GM23338 (cell line): ENCODE measurements around the gene DCAF5. TPM values are rescaled to one million over a fixed set of nuclear protein-coding genes. Genes with fewer than 3 reads are reported as not detected.

ENCODE experiments used
- ATAC-seq: fragments of 200-7000 bp; cut with Tn5 transposase; 3 replicates; pipeline ENCODE4 v1.9.1; 2020
- DNase-seq: peaks from one replicate; pipeline ENCODE4 v3.0.0-alpha.2; 2015; ENCODE audit warnings: low spot score
- H2AFZ ChIP-seq: fragments of 200-600 bp; sonication (generic); 2 replicates; pipeline ENCODE4 v1.8.0; 2016; ENCODE audit warnings: antibody characterized with exemption, mild to moderate bottlenecking, moderate library complexity
- H3F3A ChIP-seq: fragments of 200-600 bp; sonication (generic); replicated peaks from 2 replicates; pipeline ENCODE4 v1.8.0; 2017; ENCODE audit warnings: antibody characterized with exemption, mixed run types, low read depth
- H3K27ac ChIP-seq: fragments of 200-600 bp; sonication (generic); 2 replicates; pipeline ENCODE4 v1.6.1; 2016; ENCODE audit warnings: low read depth
- H3K27me3 ChIP-seq: fragments of 200-600 bp; sonication (generic); 2 replicates; pipeline ENCODE4 v1.8.0; 2016; ENCODE audit warnings: mild to moderate bottlenecking, mixed run types, moderate library complexity; ENCODE audit not compliant: insufficient read depth
- H3K36me3 ChIP-seq: fragments of 200-600 bp; sonication (generic); 2 replicates; pipeline ENCODE4 v1.8.0; 2016; ENCODE audit warnings: mild to moderate bottlenecking; ENCODE audit not compliant: insufficient read depth
- H3K4me1 ChIP-seq: fragments of 200-600 bp; sonication (generic); 2 replicates; pipeline ENCODE4 v1.8.0; 2016; ENCODE audit warnings: mild to moderate bottlenecking, moderate library complexity; ENCODE audit not compliant: insufficient read depth
- H3K4me2 ChIP-seq: fragments of 200-600 bp; sonication (generic); 2 replicates; pipeline ENCODE4 v1.7.1; 2017; ENCODE audit warnings: mixed run types
- H3K4me3 ChIP-seq: fragments of 200-600 bp; sonication (generic); 2 replicates; pipeline ENCODE4 v1.6.1; 2016; ENCODE audit warnings: mixed run types
- H3K79me2 ChIP-seq: fragments of 200-600 bp; sonication (generic); replicated peaks from 2 replicates; pipeline ENCODE4 v1.8.0; 2017; ENCODE audit warnings: mild to moderate bottlenecking; ENCODE audit not compliant: insufficient read depth
- H3K9me2 ChIP-seq: fragments of 200-600 bp; sonication (generic); 2 replicates; pipeline ENCODE4 v1.8.0; 2017; ENCODE audit not compliant: insufficient read depth
- H4K20me1 ChIP-seq: fragments of 200-600 bp; sonication (generic); replicated peaks from 2 replicates; pipeline ENCODE4 v1.8.0; 2017; ENCODE audit warnings: mild to moderate bottlenecking; ENCODE audit not compliant: insufficient read depth
- H3K27ac Mint-ChIP-seq: 2 replicates; pipeline ENCODE4 v1.8.0; 2020; ENCODE audit warnings: inconsistent platforms, mild to moderate bottlenecking, moderate library complexity, mixed read lengths
- H3K27me3 Mint-ChIP-seq: 3 replicates; pipeline ENCODE4 v1.8.0; 2022; ENCODE audit warnings: low read depth, mild to moderate bottlenecking, moderate library complexity, mixed read lengths, inconsistent platforms; ENCODE audit not compliant: insufficient read depth, poor library complexity
- H3K36me3 Mint-ChIP-seq: 3 replicates; pipeline ENCODE4 v1.8.0; 2021; ENCODE audit warnings: low read depth, mild to moderate bottlenecking, inconsistent platforms, moderate library complexity, mixed read lengths
- H3K4me1 Mint-ChIP-seq: 3 replicates; pipeline ENCODE4 v1.8.0; 2020; ENCODE audit warnings: mild to moderate bottlenecking, inconsistent platforms, mixed read lengths
- H3K4me3 Mint-ChIP-seq: 3 replicates; pipeline ENCODE4 v1.8.0; 2021; ENCODE audit warnings: moderate library complexity, mild to moderate bottlenecking, inconsistent platforms, mixed read lengths
- H3K9me3 Mint-ChIP-seq: 3 replicates; pipeline ENCODE4 v1.8.0; 2020; ENCODE audit warnings: moderate library complexity, mild to moderate bottlenecking, inconsistent platforms, mixed read lengths
- EZH2 ChIP-seq: fragments of 200-600 bp; sonication (generic); IDR thresholded peaks from one replicate; pipeline ENCODE4 v1.8.0; 2017; ENCODE audit warnings: antibody characterized with exemption, mild to moderate bottlenecking, low read depth; ENCODE audit not compliant: unreplicated experiment
- EZH2phosphoT487 ChIP-seq: fragments of 200-600 bp; sonication (generic); IDR thresholded peaks from one replicate; pipeline ENCODE4 v1.8.1; 2018; ENCODE audit warnings: antibody characterized with exemption; ENCODE audit not compliant: unreplicated experiment
- JUNB ChIP-seq: IDR thresholded peaks from one replicate; pipeline ENCODE4 v1.6.1; 2016; ENCODE audit warnings: antibody characterized with exemption; ENCODE audit not compliant: unreplicated experiment
- POLR2AphosphoS5 ChIP-seq: IDR thresholded peaks from 2 replicates; pipeline ENCODE4 v1.6.1; 2016; ENCODE audit warnings: antibody characterized with exemption, low read depth
- STAT1 ChIP-seq: IDR thresholded peaks from one replicate; pipeline ENCODE4 v1.6.1; 2016; ENCODE audit warnings: antibody characterized with exemption; ENCODE audit not compliant: unreplicated experiment
- ZNF114 ChIP-seq: fragments of 250-450 bp; sonication (Bioruptor Pico); IDR thresholded peaks from 2 replicates; pipeline ENCODE4 v1.5.0; 2020; ENCODE audit warnings: mild to moderate bottlenecking, moderate library complexity
- ZNF331 ChIP-seq: fragments of 250-450 bp; sonication (Bioruptor Pico); IDR thresholded peaks from 2 replicates; pipeline ENCODE4 v1.5.0; 2020; ENCODE audit warnings: low read depth, mild to moderate bottlenecking, moderate library complexity
- polyA plus RNA-seq: library from polyadenylated mRNA; unstranded; fragments of >200 nt; fragmentation: Nextera tagmentation; extraction: Ambion mirVana; gene quantifications from 2 replicates; pipeline ENCODE4 v1.2.1, GENCODE V29; 2016
- total RNA-seq: library from RNA; depleted of rRNA; stranded (reverse); fragments of >200 nt; shearing (Covaris generic); gene quantifications from 2 replicates; pipeline ENCODE4 v1.2.3, GENCODE V29; 2014
- TF ChIP-seq, protein P1 (sequence below): fragments of 250-450 bp; sonication (Bioruptor Pico); IDR thresholded peaks from 2 replicates; pipeline ENCODE4 v1.5.0; 2020; ENCODE audit warnings: mild to moderate bottlenecking, moderate library complexity
- TF ChIP-seq, protein P2 (sequence below): IDR thresholded peaks from 2 replicates; pipeline ENCODE4 v1.6.1; 2016; ENCODE audit warnings: antibody characterized with exemption
- TF ChIP-seq, protein P3 (sequence below): IDR thresholded peaks from one replicate; pipeline ENCODE4 v1.6.1; 2018; ENCODE audit warnings: antibody characterized with exemption; ENCODE audit not compliant: unreplicated experiment

DCAF5 gene
- total and polyA plus RNA-seq, 2 experiments from 2014 or later = 14.0 to 15.2 TPM

DNA sequence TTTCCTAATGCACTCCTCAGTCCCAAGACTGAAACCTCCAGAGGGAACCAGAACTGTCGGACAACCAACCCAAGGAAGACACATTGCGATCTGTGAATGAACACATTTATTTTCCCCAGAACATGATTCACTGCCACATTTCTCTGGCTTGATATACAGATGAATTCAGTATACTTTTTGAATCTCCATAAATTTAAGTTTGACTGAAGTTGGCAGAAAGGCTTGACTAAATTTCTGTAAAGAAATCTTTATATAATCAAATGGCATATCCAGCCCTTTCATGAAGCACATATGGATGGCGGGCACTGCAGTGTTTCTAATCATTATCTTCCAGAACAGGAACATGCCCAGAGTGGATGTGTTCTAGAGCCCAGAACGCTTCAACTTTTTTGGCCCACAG, 56.7 kb downstream of the DCAF5 start:
- H3K4me1 Mint-ChIP-seq = peaks cover 27% of the 10 kb centered on the region

More for the DNA sequence above, 56.7 kb downstream of the DCAF5 start:
- H3K4me3 ChIP-seq = no peak overlapping the region
- no peak overlapping the region for H2AFZ ChIP-seq
- Mint-ChIP-seq H3K9me3 (no peaks in the 10 kb centered on the region), H3K36me3 (no peaks in the 10 kb centered on the region), H3K27ac (no peak overlapping the region), H3K27me3 (no peaks in the 10 kb centered on the region), H3K4me3 (no peak overlapping the region)
- no peak overlapping the region for H3K4me2 ChIP-seq
- peaks cover 14% of the 10 kb centered on the region for H3K4me1 ChIP-seq
- no peaks in the 10 kb centered on the region for H3K9me2 ChIP-seq
- no peak overlapping the region for H3K27ac ChIP-seq
- no peaks in the 10 kb centered on the region for H3K27me3 ChIP-seq
- DNase-seq = no peak
- no peaks in the 10 kb centered on the region for H3K79me2 ChIP-seq
- TF ChIP-seq, protein P1, sequence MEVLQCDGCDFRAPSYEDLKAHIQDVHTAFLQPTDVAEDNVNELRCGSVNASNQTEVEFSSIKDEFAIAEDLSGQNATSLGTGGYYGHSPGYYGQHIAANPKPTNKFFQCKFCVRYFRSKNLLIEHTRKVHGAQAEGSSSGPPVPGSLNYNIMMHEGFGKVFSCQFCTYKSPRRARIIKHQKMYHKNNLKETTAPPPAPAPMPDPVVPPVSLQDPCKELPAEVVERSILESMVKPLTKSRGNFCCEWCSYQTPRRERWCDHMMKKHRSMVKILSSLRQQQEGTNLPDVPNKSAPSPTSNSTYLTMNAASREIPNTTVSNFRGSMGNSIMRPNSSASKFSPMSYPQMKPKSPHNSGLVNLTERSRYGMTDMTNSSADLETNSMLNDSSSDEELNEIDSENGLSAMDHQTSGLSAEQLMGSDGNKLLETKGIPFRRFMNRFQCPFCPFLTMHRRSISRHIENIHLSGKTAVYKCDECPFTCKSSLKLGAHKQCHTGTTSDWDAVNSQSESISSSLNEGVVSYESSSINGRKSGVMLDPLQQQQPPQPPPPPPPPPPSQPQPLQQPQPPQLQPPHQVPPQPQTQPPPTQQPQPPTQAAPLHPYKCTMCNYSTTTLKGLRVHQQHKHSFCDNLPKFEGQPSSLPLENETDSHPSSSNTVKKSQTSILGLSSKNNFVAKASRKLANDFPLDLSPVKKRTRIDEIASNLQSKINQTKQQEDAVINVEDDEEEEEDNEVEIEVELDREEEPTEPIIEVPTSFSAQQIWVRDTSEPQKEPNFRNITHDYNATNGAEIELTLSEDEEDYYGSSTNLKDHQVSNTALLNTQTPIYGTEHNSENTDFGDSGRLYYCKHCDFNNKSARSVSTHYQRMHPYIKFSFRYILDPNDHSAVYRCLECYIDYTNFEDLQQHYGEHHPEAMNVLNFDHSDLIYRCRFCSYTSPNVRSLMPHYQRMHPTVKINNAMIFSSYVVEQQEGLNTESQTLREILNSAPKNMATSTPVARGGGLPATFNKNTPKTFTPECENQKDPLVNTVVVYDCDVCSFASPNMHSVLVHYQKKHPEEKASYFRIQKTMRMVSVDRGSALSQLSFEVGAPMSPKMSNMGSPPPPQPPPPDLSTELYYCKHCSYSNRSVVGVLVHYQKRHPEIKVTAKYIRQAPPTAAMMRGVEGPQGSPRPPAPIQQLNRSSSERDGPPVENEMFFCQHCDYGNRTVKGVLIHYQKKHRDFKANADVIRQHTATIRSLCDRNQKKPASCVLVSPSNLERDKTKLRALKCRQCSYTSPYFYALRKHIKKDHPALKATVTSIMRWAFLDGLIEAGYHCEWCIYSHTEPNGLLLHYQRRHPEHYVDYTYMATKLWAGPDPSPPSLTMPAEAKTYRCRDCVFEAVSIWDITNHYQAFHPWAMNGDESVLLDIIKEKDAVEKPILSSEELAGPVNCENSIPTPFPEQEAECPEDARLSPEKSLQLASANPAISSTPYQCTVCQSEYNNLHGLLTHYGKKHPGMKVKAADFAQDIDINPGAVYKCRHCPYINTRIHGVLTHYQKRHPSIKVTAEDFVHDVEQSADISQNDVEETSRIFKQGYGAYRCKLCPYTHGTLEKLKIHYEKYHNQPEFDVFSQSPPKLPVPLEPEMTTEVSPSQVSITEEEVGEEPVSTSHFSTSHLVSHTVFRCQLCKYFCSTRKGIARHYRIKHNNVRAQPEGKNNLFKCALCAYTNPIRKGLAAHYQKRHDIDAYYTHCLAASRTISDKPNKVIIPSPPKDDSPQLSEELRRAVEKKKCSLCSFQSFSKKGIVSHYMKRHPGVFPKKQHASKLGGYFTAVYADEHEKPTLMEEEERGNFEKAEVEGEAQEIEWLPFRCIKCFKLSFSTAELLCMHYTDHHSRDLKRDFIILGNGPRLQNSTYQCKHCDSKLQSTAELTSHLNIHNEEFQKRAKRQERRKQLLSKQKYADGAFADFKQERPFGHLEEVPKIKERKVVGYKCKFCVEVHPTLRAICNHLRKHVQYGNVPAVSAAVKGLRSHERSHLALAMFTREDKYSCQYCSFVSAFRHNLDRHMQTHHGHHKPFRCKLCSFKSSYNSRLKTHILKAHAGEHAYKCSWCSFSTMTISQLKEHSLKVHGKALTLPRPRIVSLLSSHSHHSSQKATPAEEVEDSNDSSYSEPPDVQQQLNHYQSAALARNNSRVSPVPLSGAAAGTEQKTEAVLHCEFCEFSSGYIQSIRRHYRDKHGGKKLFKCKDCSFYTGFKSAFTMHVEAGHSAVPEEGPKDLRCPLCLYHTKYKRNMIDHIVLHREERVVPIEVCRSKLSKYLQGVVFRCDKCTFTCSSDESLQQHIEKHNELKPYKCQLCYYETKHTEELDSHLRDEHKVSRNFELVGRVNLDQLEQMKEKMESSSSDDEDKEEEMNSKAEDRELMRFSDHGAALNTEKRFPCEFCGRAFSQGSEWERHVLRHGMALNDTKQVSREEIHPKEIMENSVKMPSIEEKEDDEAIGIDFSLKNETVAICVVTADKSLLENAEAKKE (CRISPR knock-in tag) = no peak
- TF ChIP-seq STAT1 = no peak
- TF ChIP-seq EZH2phosphoT487 = no peak
- no peak for TF ChIP-seq ZNF331
- no peak for TF ChIP-seq ZNF114 (CRISPR knock-in tag)
- TF ChIP-seq, protein P2, sequence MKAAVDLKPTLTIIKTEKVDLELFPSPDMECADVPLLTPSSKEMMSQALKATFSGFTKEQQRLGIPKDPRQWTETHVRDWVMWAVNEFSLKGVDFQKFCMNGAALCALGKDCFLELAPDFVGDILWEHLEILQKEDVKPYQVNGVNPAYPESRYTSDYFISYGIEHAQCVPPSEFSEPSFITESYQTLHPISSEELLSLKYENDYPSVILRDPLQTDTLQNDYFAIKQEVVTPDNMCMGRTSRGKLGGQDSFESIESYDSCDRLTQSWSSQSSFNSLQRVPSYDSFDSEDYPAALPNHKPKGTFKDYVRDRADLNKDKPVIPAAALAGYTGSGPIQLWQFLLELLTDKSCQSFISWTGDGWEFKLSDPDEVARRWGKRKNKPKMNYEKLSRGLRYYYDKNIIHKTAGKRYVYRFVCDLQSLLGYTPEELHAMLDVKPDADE = no peak
- TF ChIP-seq, protein P3, sequence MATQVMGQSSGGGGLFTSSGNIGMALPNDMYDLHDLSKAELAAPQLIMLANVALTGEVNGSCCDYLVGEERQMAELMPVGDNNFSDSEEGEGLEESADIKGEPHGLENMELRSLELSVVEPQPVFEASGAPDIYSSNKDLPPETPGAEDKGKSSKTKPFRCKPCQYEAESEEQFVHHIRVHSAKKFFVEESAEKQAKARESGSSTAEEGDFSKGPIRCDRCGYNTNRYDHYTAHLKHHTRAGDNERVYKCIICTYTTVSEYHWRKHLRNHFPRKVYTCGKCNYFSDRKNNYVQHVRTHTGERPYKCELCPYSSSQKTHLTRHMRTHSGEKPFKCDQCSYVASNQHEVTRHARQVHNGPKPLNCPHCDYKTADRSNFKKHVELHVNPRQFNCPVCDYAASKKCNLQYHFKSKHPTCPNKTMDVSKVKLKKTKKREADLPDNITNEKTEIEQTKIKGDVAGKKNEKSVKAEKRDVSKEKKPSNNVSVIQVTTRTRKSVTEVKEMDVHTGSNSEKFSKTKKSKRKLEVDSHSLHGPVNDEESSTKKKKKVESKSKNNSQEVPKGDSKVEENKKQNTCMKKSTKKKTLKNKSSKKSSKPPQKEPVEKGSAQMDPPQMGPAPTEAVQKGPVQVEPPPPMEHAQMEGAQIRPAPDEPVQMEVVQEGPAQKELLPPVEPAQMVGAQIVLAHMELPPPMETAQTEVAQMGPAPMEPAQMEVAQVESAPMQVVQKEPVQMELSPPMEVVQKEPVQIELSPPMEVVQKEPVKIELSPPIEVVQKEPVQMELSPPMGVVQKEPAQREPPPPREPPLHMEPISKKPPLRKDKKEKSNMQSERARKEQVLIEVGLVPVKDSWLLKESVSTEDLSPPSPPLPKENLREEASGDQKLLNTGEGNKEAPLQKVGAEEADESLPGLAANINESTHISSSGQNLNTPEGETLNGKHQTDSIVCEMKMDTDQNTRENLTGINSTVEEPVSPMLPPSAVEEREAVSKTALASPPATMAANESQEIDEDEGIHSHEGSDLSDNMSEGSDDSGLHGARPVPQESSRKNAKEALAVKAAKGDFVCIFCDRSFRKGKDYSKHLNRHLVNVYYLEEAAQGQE = no peak
- TF ChIP-seq JUNB = no peak
- no peak for TF ChIP-seq POLR2AphosphoS5
- no peak for TF ChIP-seq EZH2
- no peaks in the 10 kb centered on the region for H3F3A ChIP-seq
- no peaks in the 10 kb centered on the region for H4K20me1 ChIP-seq
- no peak for ATAC-seq
- no peaks in the 10 kb centered on the region for H3K36me3 ChIP-seq
